ENCODE data around the gene OCEL1. TPM values are rescaled to one million over a fixed set of nuclear protein-coding genes. Genes with fewer than 3 reads are reported as not detected.
A peak's percentile ranks its signal among the peaks of the same experiment; 100 is the strongest.

OCEL1 gene
- total and polyA plus RNA-seq, 4 donors, result 3.9 to 20.9 (median 10.9) TPM

DNA sequence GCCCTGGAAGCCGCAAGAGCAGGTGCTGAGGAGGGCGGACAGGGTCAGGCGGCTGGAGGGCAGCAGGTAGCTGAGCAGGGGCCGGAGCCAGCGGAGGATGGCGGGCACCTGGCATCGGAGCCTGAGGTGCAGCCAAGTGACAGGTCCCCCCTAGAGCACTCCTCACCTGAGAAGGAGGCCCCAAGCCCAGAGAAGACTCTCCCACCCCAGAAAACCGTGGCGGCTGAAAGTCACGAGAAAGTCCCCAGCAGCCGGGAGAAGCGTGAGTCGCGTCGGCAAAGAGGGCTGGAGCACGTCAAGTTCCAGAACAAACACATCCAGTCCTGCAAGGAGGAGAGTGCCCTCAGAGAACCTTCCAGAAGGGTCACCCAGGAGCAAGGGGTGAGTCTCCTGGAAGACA lies 31.4 kb upstream of the OCEL1 start:
- H3K9me3 ChIP-seq (ENCODE audit: control insufficient read depth, insufficient read depth, low read length), result no peaks in the 10 kb centered on the region
- no peak overlapping the region for H3K4me3 ChIP-seq (ENCODE audit: low read depth, low read length)
- WGBS (ENCODE audit: insufficient coverage), result 95% methylated on average over 8 of the region's 16 CpGs
- H3K27me3 ChIP-seq (ENCODE audit: control insufficient read depth, insufficient read depth, low read length), result no peaks in the 10 kb centered on the region
- H3K4me1 ChIP-seq (ENCODE audit: control insufficient read depth, insufficient read depth, low read length), result no peaks in the 10 kb centered on the region
- no peak overlapping the region for H3K27ac ChIP-seq (ENCODE audit: low read depth, low read length)
- peaks cover 81% of the 10 kb centered on the region for H3K36me3 ChIP-seq (ENCODE audit: control insufficient read depth, insufficient read depth, low read length)
- DNase-seq (ENCODE audit: low read depth in 4 of 6, low spot score in 6 of 6), result no peak

DNA sequence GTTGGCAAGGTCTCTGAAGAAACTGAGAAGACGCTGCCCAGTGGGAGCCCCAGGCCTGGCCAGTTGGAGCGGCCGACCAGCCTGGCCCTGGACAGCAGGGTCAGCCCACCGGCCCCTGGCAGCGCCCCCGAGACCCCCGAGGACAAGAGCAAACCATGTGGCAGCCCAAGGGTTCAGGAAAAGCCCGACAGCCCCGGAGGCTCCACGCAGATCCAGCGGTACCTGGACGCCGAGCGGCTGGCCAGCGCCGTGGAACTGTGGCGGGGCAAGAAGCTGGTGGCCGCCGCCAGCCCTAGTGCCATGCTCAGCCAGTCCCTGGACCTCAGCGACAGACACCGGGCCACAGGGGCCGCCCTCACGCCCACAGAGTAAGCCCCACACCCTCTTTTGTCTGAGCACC lies 30.9 kb upstream of the OCEL1 start:
- Histone ChIP-seq H3K36me3 (ENCODE audit: control insufficient read depth, insufficient read depth, low read length) (peaks cover 80% of the 10 kb centered on the region), H3K27me3 (ENCODE audit: control insufficient read depth, insufficient read depth, low read length) (no peaks in the 10 kb centered on the region), H3K9me3 (ENCODE audit: control insufficient read depth, insufficient read depth, low read length) (no peaks in the 10 kb centered on the region), H3K4me1 (ENCODE audit: control insufficient read depth, insufficient read depth, low read length) (no peaks in the 10 kb centered on the region), H3K4me3 (ENCODE audit: low read depth, low read length) (no peak overlapping the region), H3K27ac (ENCODE audit: low read depth, low read length) (no peak overlapping the region)
- no peak for DNase-seq (ENCODE audit: low read depth in 4 of 6, low spot score in 6 of 6)
- 97% methylated on average over 23 of the region's 23 CpGs for WGBS (ENCODE audit: insufficient coverage)

DNA sequence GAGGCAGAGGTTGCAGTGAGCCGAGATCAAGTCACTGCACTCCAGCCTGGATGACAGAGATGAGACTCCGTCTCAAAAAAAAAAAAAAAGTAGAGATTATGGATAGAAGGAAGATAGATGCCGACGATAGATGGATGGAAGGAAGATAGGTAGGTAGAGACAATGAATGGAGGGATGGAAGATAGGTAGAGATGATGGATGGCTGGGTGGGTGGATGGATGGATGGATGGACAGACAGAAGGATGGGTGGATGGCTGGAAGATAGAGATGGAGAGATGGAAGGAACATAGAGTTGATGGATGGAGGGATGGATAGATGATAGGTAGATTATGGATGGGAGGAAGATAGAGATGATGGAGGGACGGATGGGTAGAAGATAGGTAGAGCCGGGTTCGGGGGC lies 29.4 kb upstream of the OCEL1 start:
- Histone ChIP-seq H3K9me3 (ENCODE audit: control insufficient read depth, insufficient read depth, low read length) (no peaks in the 10 kb centered on the region), H3K4me3 (ENCODE audit: low read depth, low read length) (no peak overlapping the region), H3K36me3 (ENCODE audit: control insufficient read depth, insufficient read depth, low read length) (peaks cover 84% of the 10 kb centered on the region), H3K27me3 (ENCODE audit: control insufficient read depth, insufficient read depth, low read length) (no peaks in the 10 kb centered on the region), H3K4me1 (ENCODE audit: control insufficient read depth, insufficient read depth, low read length) (no peaks in the 10 kb centered on the region), H3K27ac (ENCODE audit: low read depth, low read length) (no peak overlapping the region)
- 96% methylated on average over 4 of the region's 7 CpGs for WGBS (ENCODE audit: insufficient coverage)
- no peak for DNase-seq (ENCODE audit: low read depth in 4 of 6, low spot score in 6 of 6)

DNA sequence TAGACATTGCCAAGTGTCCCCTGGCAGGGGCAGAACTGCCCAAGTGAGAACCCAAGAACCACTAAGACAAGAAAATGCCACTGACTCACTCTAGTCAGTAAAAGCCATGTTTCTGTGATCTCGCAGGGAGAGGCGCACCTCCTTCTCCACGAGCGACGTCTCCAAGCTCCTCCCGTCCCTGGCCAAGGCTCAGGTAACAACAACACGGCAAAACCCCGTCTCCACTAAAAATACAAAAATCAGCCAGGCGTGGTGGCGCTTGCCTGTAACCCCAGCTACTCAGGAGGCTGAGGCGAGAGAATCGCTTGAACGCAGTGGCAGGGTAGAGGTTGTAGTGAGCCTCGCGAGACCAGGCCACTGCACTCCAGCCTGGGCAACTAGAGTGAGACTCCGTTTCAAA lies 28.4 kb upstream of the OCEL1 start:
- DNase-seq (ENCODE audit: low read depth in 4 of 6, low spot score in 6 of 6), result no peak
- H3K4me3 ChIP-seq (ENCODE audit: low read depth, low read length), result no peak overlapping the region
- no peaks in the 10 kb centered on the region for H3K9me3 ChIP-seq (ENCODE audit: control insufficient read depth, insufficient read depth, low read length)
- no peaks in the 10 kb centered on the region for H3K27me3 ChIP-seq (ENCODE audit: control insufficient read depth, insufficient read depth, low read length)
- no peak overlapping the region for H3K27ac ChIP-seq (ENCODE audit: low read depth, low read length)
- 96% methylated on average over 12 of the region's 16 CpGs for WGBS (ENCODE audit: insufficient coverage)
- H3K4me1 ChIP-seq (ENCODE audit: control insufficient read depth, insufficient read depth, low read length), result no peaks in the 10 kb centered on the region
- peaks cover 87% of the 10 kb centered on the region for H3K36me3 ChIP-seq (ENCODE audit: control insufficient read depth, insufficient read depth, low read length)

DNA sequence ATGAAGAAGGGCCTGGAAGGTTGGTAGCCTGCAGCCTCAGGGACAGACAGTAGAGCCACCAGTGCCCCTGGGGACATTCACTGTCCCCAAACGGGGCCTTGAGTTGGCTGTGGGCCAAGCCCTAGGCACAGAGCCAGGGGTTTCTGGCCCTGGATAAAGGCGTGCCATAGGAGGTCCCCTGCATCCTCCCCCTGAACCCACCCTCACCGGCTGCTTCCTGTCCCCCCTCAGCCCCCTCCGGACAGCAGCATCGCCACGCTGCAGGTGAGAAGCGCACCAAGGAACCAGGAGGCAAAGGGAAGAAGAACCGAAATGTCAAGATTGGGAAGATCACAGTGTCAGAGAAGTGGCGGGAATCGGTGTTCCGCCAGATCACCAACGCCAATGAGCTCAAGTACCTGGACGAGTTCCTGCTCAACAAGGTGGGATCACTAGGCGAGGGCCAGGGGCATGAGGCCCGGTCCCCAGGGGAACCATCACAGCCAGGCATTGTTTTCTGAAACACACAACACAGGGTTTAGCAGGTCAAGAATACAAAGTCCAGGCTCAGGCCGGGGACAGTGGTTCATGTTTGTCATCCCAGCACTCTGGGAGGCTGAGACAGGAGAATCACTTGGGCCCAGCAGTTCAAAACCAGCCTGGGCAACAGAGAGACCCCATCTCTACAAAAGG lies 25.5 kb upstream of the OCEL1 start:
- Histone ChIP-seq H3K27me3 (ENCODE audit: control insufficient read depth, insufficient read depth, low read length) (no peaks in the 10 kb centered on the region), H3K36me3 (ENCODE audit: control insufficient read depth, insufficient read depth, low read length) (peaks cover 88% of the 10 kb centered on the region)

DNA sequence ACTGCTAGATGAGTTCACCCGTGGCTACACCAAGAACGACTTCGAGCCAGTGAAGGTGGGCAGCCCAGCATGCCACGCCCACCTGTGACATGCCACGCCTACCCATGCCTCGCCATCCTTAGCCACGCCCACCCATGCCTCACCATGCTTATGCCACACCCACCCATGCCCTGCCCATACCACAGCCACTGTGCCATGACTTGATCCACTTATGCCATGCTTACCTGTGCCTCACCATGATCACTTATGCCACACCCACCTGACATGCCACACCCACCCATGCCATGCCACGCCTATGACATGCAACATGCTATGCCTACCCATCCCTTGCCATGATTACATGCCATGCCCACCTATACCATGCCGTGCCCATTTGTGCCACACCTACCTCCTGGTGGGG lies 23.8 kb upstream of the OCEL1 start:
- Histone ChIP-seq H3K4me1 (ENCODE audit: control insufficient read depth, insufficient read depth, low read length) (no peaks in the 10 kb centered on the region), H3K9me3 (ENCODE audit: control insufficient read depth, insufficient read depth, low read length) (no peaks in the 10 kb centered on the region), H3K27me3 (ENCODE audit: control insufficient read depth, insufficient read depth, low read length) (no peaks in the 10 kb centered on the region), H3K4me3 (ENCODE audit: low read depth, low read length) (no peak overlapping the region), H3K27ac (ENCODE audit: low read depth, low read length) (no peak overlapping the region), H3K36me3 (ENCODE audit: control insufficient read depth, insufficient read depth, low read length) (peaks cover 96% of the 10 kb centered on the region)
- WGBS (ENCODE audit: insufficient coverage), result 95% methylated on average over 8 of the region's 9 CpGs
- no peak for DNase-seq (ENCODE audit: low read depth in 4 of 6, low spot score in 6 of 6)

More for the DNA sequence above, 25.5 kb upstream of the OCEL1 start:
- Histone ChIP-seq H3K9me3 (ENCODE audit: control insufficient read depth, insufficient read depth, low read length) (no peaks in the 10 kb centered on the region), H3K4me1 (ENCODE audit: control insufficient read depth, insufficient read depth, low read length) (no peaks in the 10 kb centered on the region), H3K27ac (ENCODE audit: low read depth, low read length) (no peak overlapping the region), H3K4me3 (ENCODE audit: low read depth, low read length) (no peak overlapping the region)
- DNase-seq (ENCODE audit: low read depth in 4 of 6, low spot score in 6 of 6), result no peak
- 89% methylated on average over 13 of the region's 16 CpGs for WGBS (ENCODE audit: insufficient coverage)

- Histone ChIP-seq H3K9me3 (ENCODE audit: control insufficient read depth, insufficient read depth, low read length) (no peaks in the 10 kb centered on the region), H3K4me3 (ENCODE audit: low read depth, low read length) (no peak overlapping the region), H3K4me1 (ENCODE audit: control insufficient read depth, insufficient read depth, low read length) (no peaks in the 10 kb centered on the region), H3K27ac (ENCODE audit: low read depth, low read length) (no peak overlapping the region), H3K36me3 (ENCODE audit: control insufficient read depth, insufficient read depth, low read length) (peaks cover 93% of the 10 kb centered on the region), H3K27me3 (ENCODE audit: control insufficient read depth, insufficient read depth, low read length) (no peaks in the 10 kb centered on the region)
- 94% methylated on average over 17 of the region's 17 CpGs for WGBS (ENCODE audit: insufficient coverage)
- no peak for DNase-seq (ENCODE audit: low read depth in 4 of 6, low spot score in 6 of 6)
Observed at GRCh38 chr19:17202713-17203112, 23.3 kb upstream of the OCEL1 start.

- no peaks in the 10 kb centered on the region for H3K27me3 ChIP-seq (ENCODE audit: control insufficient read depth, insufficient read depth, low read length)
- WGBS (ENCODE audit: insufficient coverage), result 81% methylated on average over 24 of the region's 27 CpGs
- peak in 2 of 6 donors; percentile 45 to 56 for DNase-seq (ENCODE audit: low read depth in 4 of 6, low spot score in 6 of 6)
- no peaks in the 10 kb centered on the region for H3K9me3 ChIP-seq (ENCODE audit: control insufficient read depth, insufficient read depth, low read length)
- H3K4me1 ChIP-seq (ENCODE audit: control insufficient read depth, insufficient read depth, low read length), result no peaks in the 10 kb centered on the region
- no peak overlapping the region for H3K27ac ChIP-seq (ENCODE audit: low read depth, low read length)
- no peak overlapping the region for H3K4me3 ChIP-seq (ENCODE audit: low read depth, low read length)
- peaks cover 94% of the 10 kb centered on the region for H3K36me3 ChIP-seq (ENCODE audit: control insufficient read depth, insufficient read depth, low read length)
Observed at GRCh38 chr19:17205237-17206140, 20.5 kb upstream of the OCEL1 start.

DNA sequence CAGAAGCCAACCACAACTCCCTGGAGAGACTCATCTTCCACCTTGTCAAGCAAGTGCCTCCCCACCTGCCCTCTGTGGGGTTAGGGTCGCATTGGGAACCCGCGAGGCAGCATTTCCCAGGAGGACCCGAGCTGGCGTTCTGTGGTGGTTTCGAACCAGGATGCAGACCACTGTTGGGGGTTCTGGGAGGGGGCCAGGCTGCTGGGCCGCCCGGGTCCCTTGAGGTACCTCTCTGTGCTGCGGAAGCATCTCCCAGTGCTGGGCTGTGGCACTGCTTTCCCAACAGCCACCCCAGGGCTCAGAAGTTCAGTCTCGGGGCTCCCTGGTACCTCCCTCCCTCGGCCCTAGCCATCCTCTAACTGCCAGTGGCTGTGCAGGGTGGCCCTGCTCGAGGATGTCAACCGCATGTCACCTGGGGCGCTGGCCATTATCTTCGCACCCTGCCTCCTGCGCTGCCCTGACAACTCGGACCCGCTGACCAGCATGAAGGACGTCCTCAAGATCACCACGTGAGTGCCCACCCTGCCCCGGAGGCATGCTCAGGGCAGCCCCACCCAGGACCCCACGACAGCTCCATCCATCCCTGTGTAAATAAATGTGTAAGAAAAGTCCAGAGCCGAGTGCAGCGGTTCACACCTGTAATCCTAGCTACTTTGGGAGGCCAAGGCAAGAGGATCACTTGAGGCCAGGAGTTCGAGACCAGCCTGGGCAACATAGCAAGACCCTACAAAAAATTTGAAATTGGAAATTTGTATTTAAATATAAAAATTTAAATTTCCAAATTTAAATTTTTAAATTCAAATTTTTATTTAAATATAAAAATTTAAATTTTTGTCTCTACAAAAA lies 19.1 kb upstream of the OCEL1 start:
- no peak for DNase-seq (ENCODE audit: low read depth in 4 of 6, low spot score in 6 of 6)

More for the DNA sequence above, 19.1 kb upstream of the OCEL1 start:
- WGBS (ENCODE audit: insufficient coverage), result 96% methylated on average over 22 of the region's 25 CpGs
- H3K9me3 ChIP-seq (ENCODE audit: control insufficient read depth, insufficient read depth, low read length), result no peaks in the 10 kb centered on the region
- H3K4me3 ChIP-seq (ENCODE audit: low read depth, low read length), result no peak overlapping the region
- H3K27ac ChIP-seq (ENCODE audit: low read depth, low read length), result no peak overlapping the region
- H3K36me3 ChIP-seq (ENCODE audit: control insufficient read depth, insufficient read depth, low read length), result peaks cover 94% of the 10 kb centered on the region
- no peaks in the 10 kb centered on the region for H3K4me1 ChIP-seq (ENCODE audit: control insufficient read depth, insufficient read depth, low read length)
- no peaks in the 10 kb centered on the region for H3K27me3 ChIP-seq (ENCODE audit: control insufficient read depth, insufficient read depth, low read length)
